DOHH2 (cell line): ENCODE measurements around the gene ADGRB3.

ENCODE experiments used
- H3F3A ChIP-seq: fragments of 200-600 bp; sonication (generic), shearing (Covaris generic); 2 replicates; pipeline ENCODE4 v1.6.0; 2016; ENCODE audit warnings: antibody characterized with exemption, mild to moderate bottlenecking; ENCODE audit not compliant: control insufficient read depth, insufficient read depth
- H3K27ac ChIP-seq: fragments of 200-600 bp; sonication (generic); 2 replicates; pipeline ENCODE4 v1.5.1; 2014; ENCODE audit warnings: low read depth, mild to moderate bottlenecking, low read length, moderate library complexity
- H3K27me3 ChIP-seq: fragments of 200-600 bp; sonication (generic); 2 replicates; pipeline ENCODE4 v1.6.1; 2014; ENCODE audit warnings: mild to moderate bottlenecking, low read length, mixed read lengths; ENCODE audit not compliant: control insufficient read depth
- H3K36me3 ChIP-seq: fragments of 200-600 bp; sonication (generic); 2 replicates; pipeline ENCODE4 v1.6.1; 2014; ENCODE audit warnings: mild to moderate bottlenecking, low read length, moderate library complexity, mixed read lengths; ENCODE audit not compliant: control insufficient read depth
- H3K4me1 ChIP-seq: fragments of 200-600 bp; sonication (generic); 2 replicates; pipeline ENCODE4 v1.6.1; 2014; ENCODE audit warnings: mild to moderate bottlenecking, low read length, mixed read lengths; ENCODE audit not compliant: control insufficient read depth
- H3K4me2 ChIP-seq: fragments of 200-600 bp; sonication (generic); 2 replicates; pipeline ENCODE4 v1.6.0; 2014; ENCODE audit warnings: mild to moderate bottlenecking, low read length, moderate library complexity
- H3K4me3 ChIP-seq: fragments of 200-600 bp; sonication (generic); 2 replicates; pipeline ENCODE4 v1.5.1; 2014; ENCODE audit warnings: mild to moderate bottlenecking, low read length, mixed read lengths
- H3K79me2 ChIP-seq: fragments of 200-600 bp; sonication (generic); 2 replicates; pipeline ENCODE4 v1.6.1; 2014; ENCODE audit warnings: mild to moderate bottlenecking, low read length, mixed read lengths; ENCODE audit not compliant: control insufficient read depth
- H3K9me2 ChIP-seq: fragments of 200-600 bp; sonication (generic); replicated peaks from 2 replicates; pipeline ENCODE4 v1.6.1; 2014; ENCODE audit warnings: mild to moderate bottlenecking, low read length, mixed read lengths; ENCODE audit not compliant: control insufficient read depth
- H3K9me3 ChIP-seq: fragments of 200-600 bp; sonication (generic); 2 replicates; pipeline ENCODE4 v1.6.1; 2014; ENCODE audit warnings: antibody characterized with exemption, low read length, mixed read lengths; ENCODE audit not compliant: control insufficient read depth, insufficient read depth
- H4K20me1 ChIP-seq: fragments of 200-600 bp; sonication (generic); 2 replicates; pipeline ENCODE4 v1.6.0; 2014; ENCODE audit warnings: low read depth, mild to moderate bottlenecking, antibody characterized with exemption, low read length, moderate library complexity; ENCODE audit not compliant: control insufficient read depth, insufficient read depth
- EZH2phosphoT487 ChIP-seq: fragments of 200-600 bp; sonication (generic); IDR thresholded peaks from 2 replicates; pipeline ENCODE4 v1.6.1; 2017; ENCODE audit warnings: borderline replicate concordance, mild to moderate bottlenecking, antibody characterized with exemption, low read length, moderate library complexity, mixed read lengths
- TF ChIP-seq, protein P1 (sequence below): fragments of 200-600 bp; sonication (generic); IDR thresholded peaks from one replicate; pipeline ENCODE4 v1.5.1; 2014; ENCODE audit warnings: antibody characterized with exemption, mild to moderate bottlenecking, low read depth, low read length; ENCODE audit not compliant: poor library complexity, severe bottlenecking

ADGRB3 gene

DNA sequence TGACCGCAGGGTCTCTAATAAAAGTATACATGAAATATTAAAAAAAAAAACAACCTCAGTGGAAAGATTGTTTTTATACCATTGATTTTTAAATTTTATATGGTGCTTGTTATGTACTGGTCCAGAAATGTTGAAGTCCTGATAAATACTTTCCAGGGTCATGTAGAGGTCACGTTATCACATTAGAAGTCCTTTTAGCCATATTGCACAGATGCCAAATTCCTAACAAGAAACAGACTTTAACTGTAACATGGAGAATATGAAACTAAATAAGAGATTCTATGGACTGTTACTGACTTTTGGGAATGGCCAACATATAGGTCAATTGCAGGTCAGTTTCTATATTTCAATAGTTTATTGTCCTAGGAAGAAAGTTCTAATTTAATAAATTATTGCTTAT is 89.0 kb downstream of the ADGRB3 start:
- H4K20me1 ChIP-seq = no peaks in the 10 kb centered on the region
- H3K36me3 ChIP-seq = no peaks in the 10 kb centered on the region
- no peaks in the 10 kb centered on the region for H3K9me2 ChIP-seq
- H3K4me2 ChIP-seq = no peak overlapping the region
- H3K4me1 ChIP-seq = no peaks in the 10 kb centered on the region
- H3K79me2 ChIP-seq = no peaks in the 10 kb centered on the region
- H3F3A ChIP-seq = no peaks in the 10 kb centered on the region
- TF ChIP-seq, protein P1, sequence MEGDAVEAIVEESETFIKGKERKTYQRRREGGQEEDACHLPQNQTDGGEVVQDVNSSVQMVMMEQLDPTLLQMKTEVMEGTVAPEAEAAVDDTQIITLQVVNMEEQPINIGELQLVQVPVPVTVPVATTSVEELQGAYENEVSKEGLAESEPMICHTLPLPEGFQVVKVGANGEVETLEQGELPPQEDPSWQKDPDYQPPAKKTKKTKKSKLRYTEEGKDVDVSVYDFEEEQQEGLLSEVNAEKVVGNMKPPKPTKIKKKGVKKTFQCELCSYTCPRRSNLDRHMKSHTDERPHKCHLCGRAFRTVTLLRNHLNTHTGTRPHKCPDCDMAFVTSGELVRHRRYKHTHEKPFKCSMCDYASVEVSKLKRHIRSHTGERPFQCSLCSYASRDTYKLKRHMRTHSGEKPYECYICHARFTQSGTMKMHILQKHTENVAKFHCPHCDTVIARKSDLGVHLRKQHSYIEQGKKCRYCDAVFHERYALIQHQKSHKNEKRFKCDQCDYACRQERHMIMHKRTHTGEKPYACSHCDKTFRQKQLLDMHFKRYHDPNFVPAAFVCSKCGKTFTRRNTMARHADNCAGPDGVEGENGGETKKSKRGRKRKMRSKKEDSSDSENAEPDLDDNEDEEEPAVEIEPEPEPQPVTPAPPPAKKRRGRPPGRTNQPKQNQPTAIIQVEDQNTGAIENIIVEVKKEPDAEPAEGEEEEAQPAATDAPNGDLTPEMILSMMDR = no peak
- no peak for TF ChIP-seq EZH2phosphoT487
- no peaks in the 10 kb centered on the region for H3K9me3 ChIP-seq
- H3K27me3 ChIP-seq = no peaks in the 10 kb centered on the region
- no peak overlapping the region for H3K4me3 ChIP-seq
- H3K27ac ChIP-seq = no peak overlapping the region

DNA sequence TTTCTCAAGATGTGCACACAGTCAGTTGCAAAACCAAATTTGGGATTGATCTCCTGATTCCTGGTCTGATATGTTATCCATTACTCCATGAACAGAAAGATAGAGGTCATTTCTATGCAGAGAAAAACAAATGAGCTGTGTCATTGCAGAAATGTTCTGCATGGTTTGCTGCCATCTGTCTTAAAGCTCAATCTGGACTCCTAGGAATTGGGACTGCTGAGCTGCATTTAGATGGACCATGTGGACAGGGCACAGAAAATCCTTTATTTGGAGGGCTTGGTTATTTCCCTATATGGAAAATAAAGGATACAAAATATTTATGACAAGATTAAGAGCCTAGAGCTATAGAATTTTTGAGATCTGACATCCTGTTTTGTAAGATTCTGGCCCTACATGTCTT is 91.3 kb downstream of the ADGRB3 start:
- H3K79me2 ChIP-seq = no peaks in the 10 kb centered on the region
- H4K20me1 ChIP-seq = no peaks in the 10 kb centered on the region
- H3F3A ChIP-seq = no peaks in the 10 kb centered on the region
- H3K27ac ChIP-seq = no peak overlapping the region
- H3K9me2 ChIP-seq = no peaks in the 10 kb centered on the region
- TF ChIP-seq, protein P1 = no peak
- TF ChIP-seq EZH2phosphoT487 = no peak
- H3K9me3 ChIP-seq = no peaks in the 10 kb centered on the region
- H3K27me3 ChIP-seq = no peaks in the 10 kb centered on the region
- no peaks in the 10 kb centered on the region for H3K36me3 ChIP-seq
- no peak overlapping the region for H3K4me2 ChIP-seq
- H3K4me1 ChIP-seq = no peaks in the 10 kb centered on the region
- no peak overlapping the region for H3K4me3 ChIP-seq

DNA sequence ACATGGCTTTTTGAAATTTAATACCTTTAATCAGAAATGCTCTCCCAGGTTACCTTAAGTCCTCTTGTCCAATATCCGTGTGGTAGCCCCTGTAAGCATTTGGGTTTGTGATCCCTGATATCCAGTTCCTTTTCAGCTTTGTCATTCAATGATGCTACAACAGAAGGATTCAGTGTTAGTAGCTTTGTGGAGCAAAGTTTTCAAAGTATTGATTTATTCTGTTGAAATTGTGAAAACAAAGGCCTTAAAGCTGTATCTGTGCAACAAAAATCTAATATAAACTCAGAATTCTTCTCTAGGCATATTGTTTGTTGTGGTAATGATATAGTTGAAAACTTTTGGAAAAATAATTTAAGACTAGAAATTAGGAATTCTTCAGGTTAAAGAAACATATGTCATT is 91.9 kb downstream of the ADGRB3 start:
- Histone ChIP-seq H3K4me3 (no peak overlapping the region), H3K9me3 (no peaks in the 10 kb centered on the region), H4K20me1 (no peaks in the 10 kb centered on the region), H3F3A (no peaks in the 10 kb centered on the region), H3K4me2 (no peak overlapping the region), H3K4me1 (no peaks in the 10 kb centered on the region), H3K79me2 (no peaks in the 10 kb centered on the region), H3K36me3 (no peaks in the 10 kb centered on the region), H3K27ac (no peak overlapping the region), H3K27me3 (no peaks in the 10 kb centered on the region), H3K9me2 (no peaks in the 10 kb centered on the region)
- no peak for TF ChIP-seq EZH2phosphoT487
- TF ChIP-seq, protein P1 = no peak

- no peak overlapping the region for H3K4me2 ChIP-seq
- H3K9me2 ChIP-seq = no peaks in the 10 kb centered on the region
- no peaks in the 10 kb centered on the region for H3K79me2 ChIP-seq
- no peaks in the 10 kb centered on the region for H3K27me3 ChIP-seq
- no peaks in the 10 kb centered on the region for H3K36me3 ChIP-seq
- no peaks in the 10 kb centered on the region for H3K4me1 ChIP-seq
- no peak for TF ChIP-seq EZH2phosphoT487
- TF ChIP-seq, protein P1 = no peak
- H3K27ac ChIP-seq = no peak overlapping the region
- no peaks in the 10 kb centered on the region for H3K9me3 ChIP-seq
- H3F3A ChIP-seq = no peaks in the 10 kb centered on the region
- H4K20me1 ChIP-seq = no peaks in the 10 kb centered on the region
- H3K4me3 ChIP-seq = no peak overlapping the region
Measured at GRCh38 chr6:68727699-68728098, 92.6 kb downstream of the ADGRB3 start.
